Measurements from ENCODE around the gene PIK3AP1.

Gene PIK3AP1

DNA sequence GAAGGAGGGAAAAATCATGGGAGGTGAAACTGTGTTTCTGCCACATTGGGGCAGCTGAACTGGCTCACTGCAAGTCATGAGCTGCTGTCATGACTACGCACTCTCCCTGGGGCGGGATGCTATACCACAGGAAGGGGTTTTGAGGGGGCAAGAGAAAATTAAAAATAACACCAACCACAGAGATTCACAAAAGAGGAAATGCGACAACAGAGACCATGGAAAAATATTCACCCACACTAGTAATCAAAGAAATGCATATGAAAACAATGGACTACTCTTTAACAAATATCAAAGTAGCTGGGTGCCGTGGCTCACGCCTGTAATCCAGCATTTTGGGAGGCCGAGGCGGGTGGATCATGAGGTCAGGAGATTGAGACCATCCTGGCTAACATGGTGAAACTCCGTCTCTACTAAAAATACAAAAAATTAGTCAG lies 68.3 kb downstream of the PIK3AP1 start:
- no peak overlapping the region for H3K4me3 ChIP-seq (ENCODE audit: low read length)
- TF ChIP-seq, protein P1, sequence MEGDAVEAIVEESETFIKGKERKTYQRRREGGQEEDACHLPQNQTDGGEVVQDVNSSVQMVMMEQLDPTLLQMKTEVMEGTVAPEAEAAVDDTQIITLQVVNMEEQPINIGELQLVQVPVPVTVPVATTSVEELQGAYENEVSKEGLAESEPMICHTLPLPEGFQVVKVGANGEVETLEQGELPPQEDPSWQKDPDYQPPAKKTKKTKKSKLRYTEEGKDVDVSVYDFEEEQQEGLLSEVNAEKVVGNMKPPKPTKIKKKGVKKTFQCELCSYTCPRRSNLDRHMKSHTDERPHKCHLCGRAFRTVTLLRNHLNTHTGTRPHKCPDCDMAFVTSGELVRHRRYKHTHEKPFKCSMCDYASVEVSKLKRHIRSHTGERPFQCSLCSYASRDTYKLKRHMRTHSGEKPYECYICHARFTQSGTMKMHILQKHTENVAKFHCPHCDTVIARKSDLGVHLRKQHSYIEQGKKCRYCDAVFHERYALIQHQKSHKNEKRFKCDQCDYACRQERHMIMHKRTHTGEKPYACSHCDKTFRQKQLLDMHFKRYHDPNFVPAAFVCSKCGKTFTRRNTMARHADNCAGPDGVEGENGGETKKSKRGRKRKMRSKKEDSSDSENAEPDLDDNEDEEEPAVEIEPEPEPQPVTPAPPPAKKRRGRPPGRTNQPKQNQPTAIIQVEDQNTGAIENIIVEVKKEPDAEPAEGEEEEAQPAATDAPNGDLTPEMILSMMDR (conservative IDR thresholded peaks at IDR 0.05; ENCODE audit: low read depth, low read length): no peak
- DNase-seq (ENCODE audit: low read depth): no peak

GRCh38 chr10:96650958-96651357 lies 69.4 kb downstream of the PIK3AP1 start:
- H3K4me3 ChIP-seq (ENCODE audit: low read length): no peak overlapping the region
- TF ChIP-seq, protein P1 (conservative IDR thresholded peaks at IDR 0.05; ENCODE audit: low read depth, low read length): no peak
- DNase-seq (ENCODE audit: low read depth): no peak

DNA sequence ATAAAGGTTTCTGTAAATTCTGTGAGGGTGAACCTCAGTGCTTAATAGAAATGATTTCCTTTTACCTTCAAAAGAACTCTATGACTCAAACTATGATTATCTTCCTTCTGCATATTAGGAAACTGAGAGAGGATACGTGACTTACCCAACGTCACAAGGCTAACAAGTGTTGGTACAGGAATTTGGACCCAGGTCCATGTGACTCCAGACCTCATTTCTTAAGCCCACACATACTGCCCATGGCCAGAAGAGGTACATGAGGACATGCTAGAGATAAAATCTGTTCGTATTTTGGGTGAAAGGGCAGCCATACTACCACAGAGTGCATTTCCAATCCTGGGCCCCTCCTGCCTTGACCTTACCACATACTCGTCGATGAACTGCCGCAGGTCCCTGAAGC lies 72.0 kb downstream of the PIK3AP1 start:
- TF ChIP-seq, protein P1 (conservative IDR thresholded peaks at IDR 0.05; ENCODE audit: low read depth, low read length): no peak
- H3K4me3 ChIP-seq (ENCODE audit: low read length): no peak overlapping the region
- DNase-seq (ENCODE audit: low read depth): no peak

DNA sequence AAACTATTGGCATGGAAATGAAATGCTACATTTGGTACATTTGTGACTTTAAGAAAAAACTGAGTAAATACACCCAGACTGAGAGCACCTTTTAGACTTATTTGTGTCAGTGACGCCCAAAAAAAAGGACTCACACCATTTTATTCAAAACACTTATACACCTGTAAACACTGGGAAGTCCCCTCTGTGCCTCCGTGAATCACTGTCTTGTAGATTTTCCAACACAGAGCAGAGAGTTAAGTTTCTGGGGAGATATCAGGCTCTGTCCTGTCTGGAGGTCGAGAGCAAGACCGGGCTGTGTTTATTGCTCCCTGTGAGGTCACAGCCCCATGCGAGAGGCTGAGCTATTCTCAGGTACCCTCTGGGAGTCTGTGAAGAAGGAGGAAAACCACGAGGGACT lies 72.8 kb downstream of the PIK3AP1 start:
- H3K4me3 ChIP-seq (ENCODE audit: low read length): no peak overlapping the region
- TF ChIP-seq, protein P1 (conservative IDR thresholded peaks at IDR 0.05; ENCODE audit: low read depth, low read length): no peak
- DNase-seq (ENCODE audit: low read depth): no peak

- no peak for DNase-seq (ENCODE audit: low read depth)
These were observed 73.6 kb downstream of the PIK3AP1 start for GRCh38 chr10:96646751-96647166.

GRCh38 chr10:96646301-96646700 lies 74.0 kb downstream of the PIK3AP1 start:
- TF ChIP-seq, protein P1 (conservative IDR thresholded peaks at IDR 0.05; ENCODE audit: low read depth, low read length): no peak
- DNase-seq (ENCODE audit: low read depth): no peak
- H3K4me3 ChIP-seq (ENCODE audit: low read length): no peak overlapping the region

More at GRCh38 chr10:96646751-96647166, 73.6 kb downstream of the PIK3AP1 start:
- TF ChIP-seq, protein P1 (conservative IDR thresholded peaks at IDR 0.05; ENCODE audit: low read depth, low read length): no peak
- no peak overlapping the region for H3K4me3 ChIP-seq (ENCODE audit: low read length)

- TF ChIP-seq, protein P1 (conservative IDR thresholded peaks at IDR 0.05; ENCODE audit: low read depth, low read length): no peak
- no peak for DNase-seq (ENCODE audit: low read depth)
- H3K4me3 ChIP-seq (ENCODE audit: low read length): no peak overlapping the region
These were observed 75.1 kb downstream of the PIK3AP1 start for GRCh38 chr10:96645191-96645721.
